T-helper 1 cell treated with Interleukin-12 subunit alpha and Interleukin-12 subunit beta and Interleukin-4 antibody, amounts not matched to agents 30 μg/mL and 1 μg/mL, for 36 hours (primary cell): ENCODE results near the gene TMEM235.

Source experiments
- H3K27ac Mint-ChIP-seq: one replicate; pipeline ENCODE4 v1.8.0; 2021; ENCODE audit warnings: mild to moderate bottlenecking, mixed read lengths
- H3K27me3 Mint-ChIP-seq: one replicate; pipeline ENCODE4 v1.8.0; 2021; ENCODE audit warnings: low read depth, mixed read lengths
- H3K36me3 Mint-ChIP-seq: one replicate; pipeline ENCODE4 v1.8.0; 2021; ENCODE audit warnings: low read depth, mixed read lengths
- H3K4me1 Mint-ChIP-seq: one replicate; pipeline ENCODE4 v1.8.0; 2021; ENCODE audit warnings: low read depth, mixed read lengths
- H3K4me3 Mint-ChIP-seq: one replicate; pipeline ENCODE4 v1.8.0; 2021; ENCODE audit warnings: mild to moderate bottlenecking, moderate library complexity, mixed read lengths
- H3K9me3 Mint-ChIP-seq: one replicate; pipeline ENCODE4 v1.8.0; 2021; ENCODE audit warnings: mixed read lengths

Gene TMEM235

GRCh38 chr17:78276098-78276887 lies 44.9 kb downstream of the TMEM235 start:
- peak overlapping the region; percentile 23 for H3K4me3 Mint-ChIP-seq
- H3K4me1 Mint-ChIP-seq = peaks cover 44% of the 10 kb centered on the region
- H3K27me3 Mint-ChIP-seq = no peaks in the 10 kb centered on the region
- peaks cover 3% of the 10 kb centered on the region for H3K9me3 Mint-ChIP-seq
- peak overlapping the region; percentile 82 for H3K27ac Mint-ChIP-seq
- peaks cover 12% of the 10 kb centered on the region for H3K36me3 Mint-ChIP-seq

- Mint-ChIP-seq H3K27me3 (no peaks in the 10 kb centered on the region), H3K9me3 (peaks cover 3% of the 10 kb centered on the region), H3K36me3 (peaks cover 12% of the 10 kb centered on the region), H3K4me1 (peaks cover 29% of the 10 kb centered on the region), H3K27ac (peak overlapping the region; percentile 52), H3K4me3 (peak overlapping the region; percentile 34)
Observed at GRCh38 chr17:78278139-78278741, 46.8 kb downstream of the TMEM235 start.

GRCh38 chr17:78279360-78279990 lies 48.0 kb downstream of the TMEM235 start:
- Mint-ChIP-seq H3K9me3 (no peaks in the 10 kb centered on the region), H3K36me3 (peaks cover 9% of the 10 kb centered on the region), H3K4me3 (no peak overlapping the region), H3K27me3 (no peaks in the 10 kb centered on the region), H3K4me1 (peaks cover 27% of the 10 kb centered on the region), H3K27ac (no peak overlapping the region)

- no peak overlapping the region for H3K4me3 Mint-ChIP-seq
- H3K4me1 Mint-ChIP-seq = peaks cover 21% of the 10 kb centered on the region
- no peak overlapping the region for H3K27ac Mint-ChIP-seq
- no peaks in the 10 kb centered on the region for H3K27me3 Mint-ChIP-seq
- H3K36me3 Mint-ChIP-seq = peaks cover 2% of the 10 kb centered on the region
- no peaks in the 10 kb centered on the region for H3K9me3 Mint-ChIP-seq
Observed at GRCh38 chr17:78281249-78281845, 49.9 kb downstream of the TMEM235 start.

- Mint-ChIP-seq H3K9me3 (no peaks in the 10 kb centered on the region), H3K27ac (no peak overlapping the region), H3K27me3 (no peaks in the 10 kb centered on the region), H3K36me3 (peaks cover 2% of the 10 kb centered on the region), H3K4me1 (peaks cover 14% of the 10 kb centered on the region), H3K4me3 (no peak overlapping the region)
Observed at GRCh38 chr17:78284146-78284545, 52.7 kb downstream of the TMEM235 start.

GRCh38 chr17:78289004-78289403 lies 57.6 kb downstream of the TMEM235 start:
- Mint-ChIP-seq H3K27me3 (no peaks in the 10 kb centered on the region), H3K36me3 (no peaks in the 10 kb centered on the region), H3K4me3 (no peak overlapping the region), H3K9me3 (no peaks in the 10 kb centered on the region), H3K4me1 (peaks cover 7% of the 10 kb centered on the region), H3K27ac (no peak overlapping the region)

- H3K27ac Mint-ChIP-seq = no peak overlapping the region
- no peaks in the 10 kb centered on the region for H3K27me3 Mint-ChIP-seq
- H3K4me1 Mint-ChIP-seq = peaks cover 7% of the 10 kb centered on the region
- H3K9me3 Mint-ChIP-seq = no peaks in the 10 kb centered on the region
- H3K4me3 Mint-ChIP-seq = no peak overlapping the region
- no peaks in the 10 kb centered on the region for H3K36me3 Mint-ChIP-seq
Observed at GRCh38 chr17:78289802-78290363, 58.5 kb downstream of the TMEM235 start.
